NB4 (cell line): ENCODE data around the gene KSR2.

Experiments used
- DNase-seq: peaks from one replicate; pipeline ENCODE4 v3.0.0; 2010; ENCODE audit warnings: low read depth
- H3K4me3 ChIP-seq: one replicate; pipeline ENCODE4 v1.5.1; 2011; ENCODE audit warnings: mild to moderate bottlenecking, low read depth, low read length, moderate library complexity
- CTCF ChIP-seq: IDR thresholded peaks from one replicate; pipeline ENCODE4 v1.5.1; 2012; ENCODE audit warnings: low read depth, low read length
- MAX ChIP-seq: IDR thresholded peaks from 2 replicates; pipeline ENCODE4 v1.6.1; 2011; ENCODE audit warnings: low read depth, low read length
- MYC ChIP-seq: IDR thresholded peaks from 2 replicates; pipeline ENCODE4 v1.6.1; 2011; ENCODE audit warnings: low read depth, low read length
- POLR2A ChIP-seq: IDR thresholded peaks from 2 replicates; pipeline ENCODE4 v1.6.1; 2011; ENCODE audit warnings: mild to moderate bottlenecking; ENCODE audit not compliant: insufficient read length; ENCODE audit errors: extremely low read depth

Gene KSR2

GRCh38 chr12:117517219-117517739 lies 451.5 kb downstream of the KSR2 start:
- TF ChIP-seq CTCF (no peak), MYC (no peak), POLR2A (no peak), MAX (no peak)
- no peak overlapping the region for H3K4me3 ChIP-seq
- no peak for DNase-seq

GRCh38 chr12:117516034-117516433 lies 452.8 kb downstream of the KSR2 start:
- DNase-seq = no peak
- no peak overlapping the region for H3K4me3 ChIP-seq
- TF ChIP-seq POLR2A (no peak), CTCF (no peak)

- TF ChIP-seq MAX = no peak
- TF ChIP-seq CTCF = no peak
- TF ChIP-seq MYC = no peak
- TF ChIP-seq POLR2A = no peak
- DNase-seq = no peak
- H3K4me3 ChIP-seq = no peak overlapping the region
Measured at GRCh38 chr12:117514016-117514415, 454.8 kb downstream of the KSR2 start.

GRCh38 chr12:117513353-117513752 lies 455.4 kb downstream of the KSR2 start:
- DNase-seq = no peak
- H3K4me3 ChIP-seq = no peak overlapping the region
- TF ChIP-seq MAX (no peak), MYC (no peak), CTCF (no peak), POLR2A (no peak)

- no peak for DNase-seq
- no peak for TF ChIP-seq MAX
- TF ChIP-seq MYC = no peak
- TF ChIP-seq CTCF = no peak
- TF ChIP-seq POLR2A = no peak
- no peak overlapping the region for H3K4me3 ChIP-seq
Measured at GRCh38 chr12:117508468-117508867, 460.3 kb downstream of the KSR2 start.

- TF ChIP-seq MYC (no peak), MAX (no peak), POLR2A (no peak)
- DNase-seq = no peak
- no peak overlapping the region for H3K4me3 ChIP-seq
Measured at GRCh38 chr12:117507548-117507947, 461.2 kb downstream of the KSR2 start.
